Stimulated activated CD4-positive, alpha-beta T cell treated with anti-CD3 and anti-CD28 coated beads, TNF-alpha, amount 100 ng/mL, for 1 hour (primary cell): ENCODE data around the gene CDH7.

Source experiments
- DNase-seq, 3 donors: peaks; one replicate each; pipeline ENCODE4 v3.0.0-alpha.2; 2020; ENCODE audit warnings: low read depth in 3 of 3, low spot score in 1 of 3

CDH7 gene

DNA sequence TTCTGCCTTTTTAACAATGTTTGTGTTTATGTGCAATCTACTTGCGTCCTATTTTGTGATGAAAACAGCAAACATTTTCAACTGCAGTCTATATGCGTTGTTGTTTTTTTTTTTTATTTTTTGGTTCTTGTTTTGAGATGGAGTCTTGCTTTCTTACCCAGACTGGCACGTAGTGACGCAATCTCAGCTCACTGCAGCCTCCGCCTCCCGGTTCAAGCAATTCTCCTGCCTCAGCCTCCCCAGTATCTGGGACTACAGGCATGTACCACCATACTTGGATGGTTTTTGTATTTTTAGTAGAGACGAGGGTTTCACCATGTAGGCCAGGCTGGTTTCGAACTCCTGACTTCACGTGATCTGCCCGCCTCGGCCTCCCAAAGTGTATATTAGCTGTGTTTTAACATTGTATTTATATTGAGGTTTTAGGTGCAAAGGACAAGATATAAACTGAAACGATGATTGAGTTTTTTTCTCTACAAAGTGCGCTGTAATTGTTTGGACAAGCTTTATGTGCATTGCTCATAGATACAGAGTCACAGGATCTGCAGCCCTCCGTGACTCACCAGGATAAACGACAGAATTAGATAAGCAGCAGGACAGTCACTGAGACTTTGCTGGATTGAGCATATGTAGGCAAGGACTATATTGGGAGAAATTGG, 17.4 kb downstream of the CDH7 start:
- no peak for DNase-seq

DNA sequence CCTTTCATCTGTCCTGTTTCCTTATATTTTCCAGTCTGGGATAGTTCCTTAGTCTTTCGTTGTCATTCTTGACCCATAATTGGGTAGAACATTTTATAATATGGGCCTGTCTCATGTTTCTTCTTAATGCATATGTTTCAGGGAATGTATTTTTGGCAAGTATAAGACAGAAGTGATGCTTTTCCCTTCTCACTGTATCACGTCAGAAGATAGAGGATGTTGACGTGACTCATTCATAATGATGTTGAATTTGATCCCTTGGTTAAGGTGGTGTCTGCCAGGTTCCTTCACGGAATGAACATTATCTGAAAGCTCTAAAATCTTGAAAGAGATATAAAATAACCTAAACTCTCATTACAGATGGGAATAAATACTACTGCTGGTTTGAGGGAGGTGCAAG, 18.8 kb downstream of the CDH7 start:
- DNase-seq: no peak

DNA sequence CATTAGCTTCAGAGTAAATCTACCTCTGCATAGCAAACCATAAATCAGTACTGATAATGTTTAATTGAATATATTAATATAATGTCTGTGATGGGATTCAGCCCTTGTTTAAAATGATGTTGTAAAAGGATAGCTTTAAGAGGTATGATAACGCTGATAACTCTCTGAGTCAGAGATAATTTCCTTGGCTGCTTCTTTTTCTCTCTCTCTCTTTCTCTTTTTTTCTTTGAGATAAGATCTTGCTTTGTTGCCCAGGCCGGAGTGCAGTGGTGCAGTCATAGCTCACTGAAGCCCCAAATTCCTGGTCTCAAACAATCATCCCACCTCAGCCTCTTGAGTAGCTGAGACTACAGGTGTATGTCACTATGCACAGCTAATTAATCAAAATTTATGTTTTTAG, 35.7 kb downstream of the CDH7 start:
- no peak for DNase-seq

DNA sequence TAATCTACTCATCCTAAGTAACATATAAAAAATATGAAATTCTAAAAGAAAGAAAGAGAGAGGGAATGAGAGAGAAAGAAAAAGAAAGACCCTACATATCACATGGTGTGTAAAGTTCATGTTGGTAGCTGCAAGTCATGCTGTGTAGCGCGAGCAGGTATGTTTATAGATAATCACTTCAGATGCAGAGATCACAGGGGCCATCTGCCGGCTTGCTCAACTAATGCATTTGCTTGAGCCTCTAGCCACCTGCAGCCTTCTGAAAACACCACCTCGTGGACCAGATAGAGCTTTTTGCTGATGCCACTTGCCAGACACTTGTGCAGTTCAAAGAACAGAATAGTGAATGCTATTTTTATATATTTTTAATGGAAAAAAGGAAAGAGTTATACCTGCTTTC, 37.6 kb downstream of the CDH7 start:
- no peak for DNase-seq

DNA sequence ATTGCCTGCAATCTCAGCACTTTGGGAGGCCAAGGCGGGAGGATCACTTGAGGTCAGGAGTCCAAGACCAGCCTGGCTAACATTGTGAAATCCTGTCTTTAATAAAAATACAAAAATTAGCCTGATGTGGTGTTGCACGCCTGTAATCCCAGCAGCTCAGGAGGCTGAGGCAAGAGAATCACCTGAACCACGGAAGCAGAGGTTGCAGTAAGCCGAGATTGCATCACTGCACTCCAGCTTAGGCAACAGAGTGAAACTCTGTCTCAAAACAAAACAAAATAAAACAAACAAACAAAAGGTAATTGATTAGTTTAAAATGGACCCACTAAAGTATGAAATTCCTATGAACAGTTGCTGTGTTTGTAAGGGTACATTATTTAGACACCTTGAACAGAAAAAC, 39.8 kb downstream of the CDH7 start:
- DNase-seq: no peak

DNA sequence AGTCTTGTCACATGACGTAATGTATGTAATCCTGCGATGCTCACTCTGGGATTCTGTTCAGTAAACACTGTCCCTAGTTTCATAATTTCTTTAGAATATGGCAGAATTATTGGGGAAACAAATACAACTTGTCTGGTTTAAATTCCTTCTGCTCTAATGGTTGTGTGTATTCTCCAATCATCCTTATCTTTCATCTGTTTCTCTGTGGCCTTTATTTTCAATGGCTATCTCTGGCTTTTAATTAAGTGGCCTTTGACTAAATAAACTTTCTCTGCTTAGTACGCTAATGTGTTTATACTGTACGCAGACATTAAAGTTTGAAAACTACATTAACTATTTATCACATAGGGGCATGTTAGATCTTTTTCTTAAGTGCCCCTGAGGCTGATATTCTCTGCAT, 40.9 kb downstream of the CDH7 start:
- DNase-seq: no peak

DNA sequence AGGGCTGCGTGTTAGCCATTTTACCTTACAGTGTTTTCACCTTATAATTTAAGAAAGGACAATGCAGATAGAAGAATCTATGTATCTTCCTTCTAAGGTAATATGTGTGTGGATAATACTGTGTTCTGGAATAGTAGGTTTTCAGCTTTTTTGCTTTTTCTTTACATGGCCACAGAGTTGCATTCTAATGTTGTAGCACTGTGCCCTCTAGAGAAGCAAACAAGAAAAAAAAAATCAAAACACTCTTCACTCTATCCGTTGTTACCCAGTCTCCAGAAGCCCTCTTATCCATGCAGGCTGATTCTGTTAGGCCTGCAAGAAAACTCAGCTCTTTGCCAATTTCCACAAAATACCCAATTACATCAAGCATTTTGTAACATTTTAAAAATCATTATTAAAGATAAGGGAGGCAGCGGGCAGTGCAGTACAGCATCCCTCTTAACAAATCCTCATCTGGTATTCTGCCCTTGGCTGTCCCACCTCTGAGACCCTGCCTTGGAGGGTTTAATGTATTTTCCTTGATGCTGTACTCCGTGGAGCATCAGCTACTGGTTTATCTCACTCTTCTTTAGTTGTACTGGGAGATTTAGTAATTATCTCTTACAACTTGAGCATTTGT, 41.8 kb downstream of the CDH7 start:
- no peak for DNase-seq

DNA sequence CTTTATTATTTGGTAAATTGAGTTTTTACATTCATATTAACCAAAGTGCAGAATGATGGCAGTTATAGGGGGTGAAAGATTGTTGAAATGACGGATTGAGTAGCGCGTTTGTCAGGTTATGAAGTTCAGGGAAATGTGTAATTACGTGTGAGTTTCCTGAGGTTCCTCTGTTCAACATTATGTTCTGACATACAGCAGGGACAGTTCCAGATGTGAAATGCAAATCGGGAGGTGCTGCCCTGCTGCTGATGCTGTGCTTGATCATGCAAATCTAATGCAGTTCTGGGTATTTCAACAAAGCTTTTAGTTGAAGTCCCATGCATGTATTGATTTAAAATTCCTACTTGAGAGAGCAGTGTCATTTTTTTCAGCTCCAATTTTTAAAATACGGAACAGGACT, 57.9 kb downstream of the CDH7 start:
- no peak for DNase-seq

DNA sequence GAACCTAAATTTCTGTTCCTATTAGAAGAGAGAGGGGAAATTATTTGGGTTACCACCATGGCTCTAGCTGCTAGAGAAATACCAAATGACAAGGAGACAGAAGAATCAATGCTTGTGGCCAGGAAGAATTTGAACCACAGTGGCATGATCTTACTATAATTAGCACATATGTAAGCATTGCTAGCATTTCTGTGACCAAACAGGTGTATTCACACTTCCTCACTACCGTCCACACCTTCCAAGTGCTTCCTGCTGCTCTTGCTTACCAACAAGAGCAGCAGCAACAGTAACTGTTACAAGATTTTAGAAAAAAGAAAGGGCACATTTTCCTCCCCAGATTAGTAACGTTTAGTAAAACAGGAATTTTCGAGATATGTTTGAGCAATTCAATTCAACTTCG, 60.5 kb downstream of the CDH7 start:
- no peak for DNase-seq

DNA sequence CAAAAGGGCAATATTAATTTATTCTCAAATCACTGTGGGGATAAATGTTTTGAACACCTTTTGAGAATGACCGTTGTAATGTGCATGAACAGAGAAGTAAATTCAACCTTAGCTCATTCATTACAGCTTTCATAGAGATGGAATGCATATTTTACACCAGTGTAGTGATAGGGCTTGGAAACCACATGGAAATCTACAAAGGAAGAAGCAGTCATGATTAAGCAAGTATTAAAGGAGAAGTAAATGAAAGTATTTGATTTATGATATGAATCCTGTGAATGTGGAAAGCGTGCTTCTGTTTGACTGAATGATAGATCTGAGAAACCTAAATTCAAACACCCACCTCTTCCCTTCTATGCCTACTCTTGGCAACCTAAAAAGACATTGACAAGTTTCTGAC, 64.7 kb downstream of the CDH7 start:
- no peak for DNase-seq

DNA sequence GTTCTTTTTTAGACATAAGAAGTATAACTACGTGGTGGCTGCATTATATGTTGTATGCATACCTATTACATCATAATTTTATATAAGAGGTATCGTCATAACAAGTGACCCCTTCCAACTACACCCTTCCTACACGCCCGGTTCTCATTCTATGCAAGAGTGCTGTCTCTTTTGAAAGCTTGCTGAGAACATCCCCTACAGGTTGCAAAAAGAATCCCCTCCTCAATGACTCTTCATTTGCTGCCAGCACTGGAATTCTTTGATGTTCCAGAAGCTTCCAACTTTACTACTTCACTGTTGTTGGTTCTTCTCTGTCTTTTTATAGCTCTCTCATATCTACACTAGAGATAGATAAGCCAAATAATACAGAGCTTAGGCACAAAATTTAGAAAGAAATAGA, 66.4 kb downstream of the CDH7 start:
- no peak for DNase-seq

DNA sequence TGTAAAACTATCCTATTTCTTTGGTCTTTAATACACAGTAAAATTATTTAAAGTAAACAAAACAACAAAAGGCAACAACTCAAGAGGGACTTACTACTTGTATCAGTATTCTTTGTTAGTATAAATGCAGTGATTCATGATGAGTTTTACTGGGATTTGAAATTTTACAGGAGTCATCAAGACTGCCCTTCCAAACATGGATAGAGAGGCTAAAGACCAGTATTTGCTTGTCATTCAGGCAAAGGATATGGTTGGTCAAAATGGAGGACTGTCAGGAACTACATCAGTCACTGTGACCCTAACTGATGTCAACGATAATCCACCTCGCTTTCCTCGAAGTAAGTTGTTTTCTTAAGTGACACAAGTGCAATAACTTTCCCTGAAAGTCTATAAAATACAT, 71.1 kb downstream of the CDH7 start:
- DNase-seq: no peak

DNA sequence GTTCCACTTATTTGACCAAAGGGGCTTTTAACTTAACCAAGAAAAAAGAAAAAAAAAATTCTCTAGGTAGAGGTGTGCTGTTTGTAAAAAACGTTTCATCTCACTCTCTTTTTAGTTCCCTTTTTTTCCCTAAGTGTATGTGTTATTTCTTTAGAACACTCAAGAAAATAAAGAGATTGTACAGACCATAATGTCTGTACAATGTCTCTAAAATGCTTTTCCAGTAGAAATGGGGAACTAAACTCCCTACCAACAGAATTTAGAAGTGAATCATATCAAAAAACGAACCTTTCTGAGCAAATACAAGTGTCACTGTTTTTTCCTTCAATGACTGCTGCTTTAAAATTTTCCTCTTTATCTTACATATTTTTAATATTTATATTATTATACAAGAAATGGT, 72.0 kb downstream of the CDH7 start:
- no peak for DNase-seq

DNA sequence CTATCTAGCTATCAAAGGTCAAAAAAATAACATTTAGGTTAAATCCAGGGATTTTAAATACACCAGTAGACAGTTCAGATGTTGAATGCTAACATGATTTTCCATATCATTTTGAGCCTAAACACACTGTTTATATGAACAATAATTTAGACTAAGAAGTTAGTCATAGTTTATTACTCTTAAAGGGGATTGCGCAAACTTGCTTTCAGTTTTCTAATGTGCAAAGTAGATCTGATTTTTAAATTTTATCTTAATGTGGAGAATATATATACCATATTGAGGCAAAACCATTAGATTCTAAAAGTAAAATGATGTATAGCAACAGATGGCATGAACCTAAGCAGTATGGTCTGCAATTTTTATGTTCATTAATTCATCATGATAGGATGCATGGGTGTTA, 76.6 kb downstream of the CDH7 start:
- no peak for DNase-seq

DNA sequence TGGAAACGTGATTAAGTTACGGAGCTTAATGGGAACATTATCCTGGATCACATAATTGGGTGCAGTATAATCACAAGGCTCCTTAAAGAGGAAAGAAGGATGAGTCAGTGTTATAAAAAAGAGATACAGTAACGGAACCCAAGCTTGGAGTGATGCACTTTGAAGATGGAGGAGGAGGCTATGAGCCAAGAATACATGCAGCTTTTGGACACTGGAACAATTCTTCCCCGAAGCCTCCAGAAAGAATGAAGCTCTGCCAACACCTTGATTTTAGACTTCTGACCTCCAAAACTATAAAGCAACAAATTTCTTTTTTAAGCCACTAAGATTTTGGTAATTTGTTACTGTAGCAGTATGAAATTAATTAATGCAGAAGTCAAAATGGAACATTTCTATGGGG, 85.1 kb downstream of the CDH7 start:
- no peak for DNase-seq

DNA sequence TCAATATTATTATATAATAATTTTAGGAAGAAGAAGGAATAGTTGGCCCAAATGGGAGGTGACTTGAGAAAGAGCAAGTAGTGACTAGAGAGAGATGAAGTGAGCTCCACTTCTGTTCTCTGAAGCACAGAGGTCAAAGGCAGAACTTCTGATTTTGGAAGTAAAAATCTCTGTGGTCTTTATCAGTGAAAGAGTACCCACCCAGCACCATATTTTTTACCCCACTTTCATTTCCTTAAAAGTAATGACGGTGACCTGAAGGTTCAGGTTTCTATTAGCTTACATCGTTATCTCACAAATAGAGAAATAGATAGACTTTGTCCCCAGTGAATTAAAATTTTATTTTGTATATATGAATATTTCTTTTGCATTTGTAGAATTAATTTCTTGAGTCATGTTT, 95.3 kb downstream of the CDH7 start:
- no peak for DNase-seq

DNA sequence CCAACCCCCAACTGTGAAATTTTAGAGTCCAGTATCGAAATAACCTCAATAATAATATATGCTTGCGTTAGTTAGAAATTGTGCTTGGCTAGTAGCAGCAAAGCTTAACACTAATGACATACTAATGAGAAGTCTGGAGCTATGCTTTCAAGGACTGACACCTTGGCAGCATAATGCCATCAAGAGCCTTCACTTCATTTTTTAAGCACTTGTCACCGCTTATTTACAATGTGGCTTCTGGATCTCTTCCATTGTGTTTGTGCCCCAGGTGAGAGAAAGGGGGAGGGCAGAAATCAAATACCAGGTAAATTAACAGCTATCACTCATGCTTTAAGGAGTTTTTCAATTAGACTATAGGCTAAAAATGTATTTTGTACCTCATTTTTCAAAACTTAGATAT, 101.5 kb downstream of the CDH7 start:
- no peak for DNase-seq

DNA sequence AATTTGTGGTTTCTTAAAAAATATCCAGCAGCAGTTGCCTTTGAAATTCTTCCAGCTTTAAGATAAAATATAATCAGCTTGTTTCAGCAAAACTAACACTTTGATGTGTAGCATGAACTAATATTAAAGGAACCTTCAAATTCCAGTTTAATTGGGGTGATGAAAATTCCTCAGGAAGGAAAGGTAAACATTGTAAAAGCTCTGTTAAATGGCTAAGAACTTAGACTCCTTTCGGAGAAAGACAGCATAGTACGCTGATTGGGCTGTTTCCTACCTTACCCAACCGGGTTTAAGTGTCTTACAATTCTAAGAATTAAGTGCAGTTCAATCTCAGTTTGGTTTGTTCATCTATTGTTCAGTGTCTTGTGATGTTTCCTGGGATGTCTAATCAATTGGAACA, 108.3 kb downstream of the CDH7 start:
- DNase-seq: no peak

DNA sequence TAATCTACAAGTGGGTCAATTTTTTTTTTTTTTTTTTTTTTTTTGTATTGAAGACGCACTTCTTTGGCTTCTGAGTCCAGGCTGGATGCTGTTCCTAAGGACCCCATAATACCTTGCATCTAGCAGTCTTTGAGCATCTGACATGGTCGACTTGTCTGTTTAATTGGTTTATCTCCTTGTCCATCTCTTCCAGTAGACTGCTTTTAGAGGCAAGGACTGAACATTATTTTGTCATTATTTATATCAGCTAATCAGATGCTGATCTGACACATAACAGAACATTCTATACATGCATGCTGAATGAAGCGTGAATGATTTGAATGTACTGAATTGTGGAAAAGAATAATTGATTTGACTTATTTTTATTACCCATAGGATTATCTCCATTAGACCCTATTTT, 118.7 kb downstream of the CDH7 start:
- DNase-seq: no peak

DNA sequence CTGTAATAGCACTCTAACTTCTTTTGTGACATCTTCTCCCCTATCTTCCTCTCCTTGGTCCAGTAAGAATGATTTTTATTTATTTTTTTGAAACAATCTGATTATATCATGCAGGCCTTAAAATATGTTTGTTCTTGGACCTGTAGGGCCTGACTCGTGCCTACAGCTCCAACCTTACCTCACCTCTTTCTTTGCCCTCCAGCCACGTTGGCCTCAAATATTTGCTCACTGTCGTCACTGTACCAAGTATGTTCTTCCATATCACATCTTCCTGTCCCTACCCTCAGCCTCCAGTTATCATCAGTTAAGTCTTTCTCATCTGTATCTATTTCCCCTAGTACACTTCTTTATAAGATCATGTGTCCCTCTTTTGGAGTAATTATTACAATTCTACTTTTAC, 125.5 kb downstream of the CDH7 start:
- DNase-seq: no peak

DNA sequence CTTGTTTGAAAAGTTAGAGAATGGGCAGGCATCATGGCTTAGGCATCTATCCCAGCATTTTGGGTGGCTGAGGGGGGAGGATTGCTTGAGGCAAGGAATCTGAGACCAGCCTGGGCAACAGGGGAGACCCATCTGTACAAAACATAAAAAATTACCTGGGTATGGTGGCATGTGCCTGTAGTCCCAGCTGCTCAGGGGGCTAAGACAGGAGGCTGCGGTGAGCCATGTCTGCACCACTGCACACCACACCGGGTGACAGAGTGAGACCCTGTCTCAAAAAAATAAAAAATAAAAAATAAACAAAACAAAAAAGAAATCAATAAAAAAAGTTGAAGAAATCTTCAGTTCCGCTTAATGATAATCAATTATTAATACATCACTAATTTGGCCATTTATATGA, 146.5 kb downstream of the CDH7 start:
- no peak for DNase-seq

DNA sequence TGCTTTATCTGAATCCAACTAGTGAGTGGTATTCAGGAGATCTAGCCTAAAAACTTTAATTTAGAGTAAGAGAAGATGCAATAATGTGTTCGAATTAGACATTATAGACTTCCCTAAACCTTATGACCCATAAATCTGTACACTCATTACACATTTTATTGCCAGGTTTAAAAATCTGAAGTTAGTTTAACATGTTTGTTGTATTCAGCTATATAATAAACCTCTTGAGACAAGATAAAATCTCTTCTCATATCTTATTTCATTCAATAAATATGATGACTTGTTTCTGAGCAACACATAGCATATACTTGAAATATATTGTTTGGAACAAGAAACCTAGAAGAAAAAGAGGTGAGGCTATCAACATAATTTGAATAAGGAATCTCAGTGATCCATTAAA, 150.7 kb downstream of the CDH7 start:
- DNase-seq: no peak

DNA sequence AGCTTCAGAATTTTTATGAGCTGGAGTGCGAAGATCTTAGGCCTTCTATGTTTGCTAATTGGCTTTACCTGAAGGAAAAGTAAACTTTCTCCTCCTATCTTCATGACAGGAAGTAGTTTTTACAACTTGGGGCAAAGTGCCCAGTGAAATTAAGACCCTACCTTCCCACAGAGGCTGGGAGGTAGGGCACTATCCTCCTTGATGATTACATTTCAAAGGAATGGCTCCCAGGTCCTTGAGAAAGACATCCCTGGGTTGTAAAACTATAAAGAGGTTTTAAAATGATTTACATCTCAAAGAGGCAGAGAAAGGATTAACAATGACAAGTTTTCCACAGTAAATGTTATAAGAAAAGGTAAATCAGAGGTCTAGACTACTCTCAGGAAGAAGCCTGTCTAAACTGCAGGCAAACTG, 155.8 kb downstream of the CDH7 start:
- no peak for DNase-seq

DNA sequence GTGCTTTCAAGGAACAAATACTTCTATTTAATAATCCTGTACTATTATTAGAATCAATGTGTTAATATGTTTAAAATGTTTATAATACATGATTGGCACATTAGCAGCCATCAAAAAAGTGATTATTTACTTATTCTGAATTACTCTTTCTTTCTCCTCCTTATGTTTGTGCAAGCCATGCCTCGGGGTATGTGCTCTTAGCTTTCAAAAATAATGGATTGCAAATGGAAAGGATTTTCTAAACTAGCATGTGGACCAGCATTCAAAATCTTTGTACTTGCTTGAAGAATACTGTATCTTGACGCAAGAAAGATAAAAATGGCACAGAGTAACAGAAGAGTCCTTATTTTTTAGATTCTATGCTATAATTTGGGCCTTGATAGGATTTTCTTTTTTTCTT, 156.5 kb downstream of the CDH7 start:
- DNase-seq: no peak
